ENCODE results near the gene SCNN1B.

GRCh38 chr16:23378256-23378655, 76.2 kb downstream of the SCNN1B start:
- TF ChIP-seq CTCF (conservative IDR thresholded peaks at IDR 0.05 in 1 of 2, IDR thresholded peaks at IDR 0.05 in 1 of 2; ENCODE audit: extremely low read depth in 1 of 2, insufficient read depth in 1 of 2, low read depth in 1 of 2, low read length in 2 of 2) (no peak), EZH2 (IDR thresholded peaks at IDR 0.05; ENCODE audit: borderline replicate concordance, low read length) (no peak)
